MV-4-11 (cell line): ENCODE data around the gene MCUR1.
A peak's percentile ranks its signal among the peaks of the same experiment; 100 is the strongest.
"Not testable (repeated sequence)": the region's sequence is repeated elsewhere in the genome, so short reads cannot be mapped to it uniquely, and the experiment has no call there.

Experiments used
- DNase-seq: peaks from one replicate; lab custom pipeline; 2025; lab: John Stamatoyannopoulos, UW

Gene MCUR1, protein sequence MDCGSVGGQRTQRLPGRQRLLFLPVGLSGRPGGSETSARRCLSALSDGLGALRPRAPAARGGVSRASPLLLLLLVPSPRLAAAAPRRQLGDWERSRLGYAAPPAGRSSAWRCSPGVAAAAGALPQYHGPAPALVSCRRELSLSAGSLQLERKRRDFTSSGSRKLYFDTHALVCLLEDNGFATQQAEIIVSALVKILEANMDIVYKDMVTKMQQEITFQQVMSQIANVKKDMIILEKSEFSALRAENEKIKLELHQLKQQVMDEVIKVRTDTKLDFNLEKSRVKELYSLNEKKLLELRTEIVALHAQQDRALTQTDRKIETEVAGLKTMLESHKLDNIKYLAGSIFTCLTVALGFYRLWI

DNA sequence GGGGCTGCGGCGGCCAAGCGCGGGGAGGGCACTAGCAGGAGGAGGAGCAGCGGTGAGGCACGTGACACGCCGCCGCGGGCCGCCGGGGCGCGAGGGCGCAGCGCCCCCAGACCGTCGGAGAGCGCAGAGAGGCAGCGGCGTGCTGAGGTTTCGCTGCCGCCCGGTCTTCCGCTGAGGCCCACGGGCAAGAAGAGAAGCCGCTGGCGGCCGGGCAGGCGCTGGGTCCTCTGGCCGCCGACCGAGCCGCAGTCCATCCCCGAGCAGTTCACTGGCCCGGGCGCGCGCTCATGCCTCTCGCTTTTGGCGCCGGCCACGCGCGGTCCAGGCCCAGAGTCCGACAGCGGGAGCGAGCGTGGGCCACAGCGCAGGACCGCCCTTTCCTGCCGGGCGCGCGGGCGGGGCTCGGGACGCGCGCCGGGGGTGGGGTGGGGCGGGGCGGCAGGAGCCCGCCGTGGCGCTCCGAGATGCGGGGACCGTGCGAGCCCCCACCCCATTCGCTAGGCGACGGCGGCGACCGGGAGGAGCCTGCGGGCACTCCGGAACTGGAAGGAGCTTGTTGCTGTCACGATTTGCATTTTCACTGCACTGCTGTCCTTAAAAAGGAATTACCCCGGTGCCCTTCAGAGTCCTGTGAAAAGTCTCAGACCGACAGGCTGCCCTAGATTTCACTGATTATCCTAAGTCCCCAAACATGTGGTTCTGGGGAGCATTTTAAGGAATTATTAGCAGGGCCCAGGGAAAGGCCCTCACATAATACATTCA lies at the start of gene MCUR1:
MCUR1 (minus strand) TSS at position 382 of the 762 bp plus-strand sequence; CDS start at position 254, 128 bp downstream.
- DNase-seq: peak; percentile 78

DNA sequence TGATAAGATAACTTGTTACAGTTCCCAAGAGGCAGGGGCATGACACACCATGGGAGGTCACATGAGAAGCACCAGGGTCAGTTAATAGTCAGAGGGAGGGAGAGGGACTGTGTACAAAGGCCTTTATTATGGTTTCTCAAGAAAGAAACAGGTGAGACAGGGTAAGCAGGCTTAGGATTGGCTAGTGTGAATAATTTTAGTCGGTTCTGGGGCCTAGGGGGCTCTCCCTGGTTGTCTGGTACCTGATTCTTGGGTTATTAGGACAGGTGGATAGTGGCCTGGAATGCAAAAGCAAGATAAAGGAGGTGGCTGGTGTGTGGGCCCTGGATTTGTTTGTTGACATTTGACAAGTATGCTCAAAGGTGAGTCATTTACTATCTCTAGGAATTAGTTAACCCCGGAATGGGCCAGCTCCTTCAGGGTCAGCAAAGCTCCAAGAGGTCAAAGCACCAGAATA lies 49.4 kb upstream of the MCUR1 start:
- no peak for DNase-seq

DNA sequence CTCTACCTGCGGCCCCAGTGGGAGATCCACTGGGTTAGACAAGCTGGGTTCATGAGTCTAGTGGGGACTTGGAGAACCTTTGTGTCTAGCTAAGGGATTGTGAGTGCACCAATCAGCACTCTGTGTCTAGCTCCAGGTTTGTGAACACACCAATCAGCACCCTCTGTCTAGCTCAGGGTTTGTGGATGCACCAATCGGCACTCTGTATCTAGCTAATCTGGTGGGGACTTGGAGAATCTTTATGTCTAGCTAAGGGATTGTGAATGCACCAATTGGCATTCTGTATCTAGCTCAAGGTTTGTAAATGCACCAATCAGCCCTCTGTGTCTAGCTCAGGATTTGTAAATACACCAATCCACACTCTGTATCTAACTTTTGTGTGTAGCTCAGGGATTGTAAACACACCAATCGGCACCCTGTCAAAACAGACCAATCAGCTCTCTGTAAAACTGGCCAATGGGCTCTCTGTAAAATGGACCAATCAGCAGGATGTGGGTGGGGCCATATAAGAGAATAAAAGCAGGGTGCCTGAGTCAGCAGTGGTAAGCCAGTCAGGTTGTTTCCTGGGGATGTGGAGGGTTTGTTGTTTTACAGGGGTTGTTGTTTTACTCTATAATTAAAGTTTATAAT lies 46.3 kb upstream of the MCUR1 start:
- not testable (repeated sequence) for DNase-seq

DNA sequence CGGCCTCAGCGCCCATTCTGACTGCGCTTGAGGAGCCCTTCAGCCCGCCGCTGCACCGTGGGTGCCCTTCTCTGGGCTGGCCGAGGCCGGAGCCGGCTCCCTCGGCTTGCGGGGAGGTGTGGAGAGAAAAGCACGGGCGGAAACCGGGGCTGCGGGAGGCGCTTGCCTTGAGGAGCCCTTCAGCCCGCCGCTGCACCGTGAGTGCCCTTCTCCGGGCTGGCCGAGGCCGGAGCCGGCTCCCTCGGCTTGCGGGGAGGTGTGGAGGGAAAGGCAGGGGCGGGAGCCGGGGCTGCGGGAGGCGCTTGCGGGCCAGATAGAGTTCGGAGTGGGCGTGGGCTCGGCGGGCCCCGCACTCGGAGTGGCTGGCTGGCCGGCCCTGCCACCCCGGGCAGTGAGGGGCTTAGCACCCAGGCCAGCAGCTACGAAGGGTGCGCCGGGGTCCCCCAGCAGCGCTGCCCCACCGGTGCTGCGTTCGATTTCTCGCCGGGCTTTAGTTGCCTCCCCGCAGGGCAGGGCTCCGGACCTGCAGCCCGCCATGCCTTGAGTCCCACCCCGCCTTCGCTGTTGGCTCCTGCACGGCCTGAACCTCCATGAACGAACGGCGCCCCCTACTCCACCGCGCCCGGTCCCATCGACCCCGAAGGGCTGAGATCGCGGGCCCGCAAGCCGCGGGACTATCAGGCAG lies 45.7 kb upstream of the MCUR1 start:
- no peak for DNase-seq

DNA sequence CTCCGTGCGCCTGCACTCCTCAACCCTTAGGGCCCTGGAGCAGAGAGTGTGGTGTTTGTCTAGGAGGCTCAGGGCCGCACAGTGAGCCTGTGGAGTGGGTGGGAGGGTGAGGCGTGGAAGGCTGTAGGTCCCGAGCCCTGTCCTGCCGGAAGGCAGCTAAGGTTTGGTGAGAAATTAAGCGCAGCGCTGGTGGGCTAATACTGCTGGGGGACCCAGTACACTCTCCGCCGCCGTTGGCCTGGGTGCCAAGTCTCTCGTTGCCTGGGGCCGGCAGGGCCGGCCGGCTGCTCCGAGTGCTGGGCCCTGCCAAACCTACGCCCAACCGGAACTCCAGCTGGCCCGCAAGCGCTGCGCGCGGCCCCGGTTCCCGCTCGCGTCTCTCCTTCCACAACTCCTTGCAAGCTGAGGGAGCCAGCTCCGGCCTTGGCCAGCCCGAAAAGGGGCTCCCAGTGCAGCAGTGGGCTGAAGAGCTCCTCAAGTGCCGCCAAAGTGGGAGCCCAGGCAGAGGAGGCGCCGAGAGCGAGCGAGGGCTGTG lies 40.4 kb upstream of the MCUR1 start:
- no peak for DNase-seq

DNA sequence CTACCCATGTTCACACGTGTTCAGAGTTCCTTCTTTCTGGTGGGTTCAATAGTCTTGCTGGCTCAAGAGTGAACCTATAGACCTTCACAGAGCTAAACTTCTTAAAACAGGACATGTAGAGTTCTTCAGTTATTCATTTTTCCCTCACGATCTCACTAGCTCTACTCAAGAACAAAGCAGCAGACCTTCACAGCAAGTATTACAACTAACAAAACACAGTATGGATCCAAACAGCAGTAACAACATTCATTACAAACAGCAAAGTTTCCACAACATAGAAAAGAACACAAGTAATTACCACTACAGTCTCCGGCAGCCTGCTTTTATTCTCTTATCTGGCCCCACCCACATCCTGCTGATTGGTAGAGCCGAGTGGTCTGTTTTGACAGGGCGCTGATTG lies 39.5 kb upstream of the MCUR1 start:
- no peak for DNase-seq

DNA sequence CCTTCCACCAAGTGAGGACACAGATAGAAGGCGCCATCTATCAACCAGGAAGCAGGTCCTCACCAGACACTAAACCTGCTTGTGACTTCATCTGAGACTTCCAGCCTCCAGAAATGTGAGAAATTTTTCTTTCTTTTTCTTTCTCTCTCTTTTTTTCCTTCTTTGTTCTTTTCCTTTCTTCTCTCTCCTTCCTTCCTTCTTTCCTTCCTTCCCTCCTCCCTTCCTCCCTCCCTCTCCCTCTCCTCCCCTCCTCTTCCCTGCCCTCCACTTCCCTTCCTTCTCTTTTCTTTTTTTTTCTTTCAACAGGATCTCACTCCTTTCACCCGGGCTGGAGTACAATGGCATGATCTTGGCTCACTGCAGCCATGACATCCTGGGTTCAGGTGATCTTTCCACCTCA lies 37.4 kb upstream of the MCUR1 start:
- no peak for DNase-seq

DNA sequence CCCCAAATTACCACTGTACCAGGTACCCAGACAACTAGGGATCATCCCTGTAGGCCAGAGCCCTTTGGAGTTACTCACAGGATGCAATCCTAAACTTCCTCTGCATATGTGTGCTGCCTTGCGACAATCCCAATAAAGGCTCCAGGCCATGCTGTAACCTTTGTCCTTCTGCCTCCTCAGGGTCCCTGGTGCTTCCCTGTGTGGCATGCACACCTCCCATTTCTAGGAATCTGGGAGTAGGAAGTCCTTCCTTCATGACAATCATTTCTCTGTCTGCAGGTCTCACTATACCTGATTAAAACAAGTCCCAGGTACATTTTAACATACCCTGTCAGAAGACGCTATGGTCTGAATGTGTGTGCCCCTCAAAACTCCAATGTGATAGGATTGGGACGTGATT lies 37.0 kb upstream of the MCUR1 start:
- no peak for DNase-seq

DNA sequence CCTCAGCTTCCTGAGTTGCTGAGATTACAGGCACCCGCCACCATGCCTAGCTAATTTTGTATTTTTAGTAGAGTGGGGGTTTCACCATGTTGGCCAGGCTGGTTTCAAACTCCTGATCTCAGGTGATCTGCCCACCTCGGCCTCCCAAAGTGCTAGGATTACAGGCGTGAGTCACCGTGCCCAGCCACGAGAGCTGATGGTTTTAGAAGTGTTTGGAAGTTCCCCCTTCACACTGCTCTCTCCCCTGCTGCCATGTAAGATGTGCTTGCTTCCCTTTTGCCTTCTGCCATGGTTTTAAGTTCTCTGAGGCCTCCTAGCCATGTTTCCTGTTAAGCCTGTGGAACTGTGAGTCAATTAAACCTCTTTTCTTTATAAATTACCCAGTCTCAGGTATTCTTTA lies 36.3 kb upstream of the MCUR1 start:
- peak; percentile 50 for DNase-seq

DNA sequence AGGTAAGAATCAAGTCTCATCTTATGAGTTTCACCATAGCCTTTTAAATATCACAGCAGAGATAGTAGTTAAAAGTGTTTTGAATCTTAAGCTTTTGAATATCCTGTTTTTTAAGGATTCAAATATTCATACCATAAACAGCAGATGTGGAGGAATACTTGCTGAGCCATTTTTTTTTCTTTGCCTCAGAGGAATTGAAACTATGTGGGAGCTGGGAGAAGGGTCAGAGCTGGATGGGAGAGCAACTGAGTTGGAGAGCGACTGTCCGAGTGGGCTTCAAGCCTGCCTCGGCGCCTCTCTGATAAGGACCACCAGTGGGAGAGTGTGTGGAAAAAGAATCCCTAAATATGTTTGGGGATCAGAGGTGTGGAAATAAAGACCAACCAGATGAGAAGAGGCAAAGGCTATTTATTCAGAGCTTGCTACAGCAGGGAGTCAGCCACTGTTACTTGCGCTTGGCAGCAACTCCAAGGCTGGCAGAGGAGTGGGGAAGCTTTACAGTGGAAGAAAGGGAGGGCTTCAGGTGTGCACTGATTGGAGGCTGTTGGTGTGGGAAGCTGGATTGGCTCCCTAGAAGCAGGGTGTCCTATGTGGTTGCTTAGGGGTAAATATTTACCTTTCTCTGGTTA lies 34.3 kb upstream of the MCUR1 start:
- DNase-seq: peak; percentile 30

DNA sequence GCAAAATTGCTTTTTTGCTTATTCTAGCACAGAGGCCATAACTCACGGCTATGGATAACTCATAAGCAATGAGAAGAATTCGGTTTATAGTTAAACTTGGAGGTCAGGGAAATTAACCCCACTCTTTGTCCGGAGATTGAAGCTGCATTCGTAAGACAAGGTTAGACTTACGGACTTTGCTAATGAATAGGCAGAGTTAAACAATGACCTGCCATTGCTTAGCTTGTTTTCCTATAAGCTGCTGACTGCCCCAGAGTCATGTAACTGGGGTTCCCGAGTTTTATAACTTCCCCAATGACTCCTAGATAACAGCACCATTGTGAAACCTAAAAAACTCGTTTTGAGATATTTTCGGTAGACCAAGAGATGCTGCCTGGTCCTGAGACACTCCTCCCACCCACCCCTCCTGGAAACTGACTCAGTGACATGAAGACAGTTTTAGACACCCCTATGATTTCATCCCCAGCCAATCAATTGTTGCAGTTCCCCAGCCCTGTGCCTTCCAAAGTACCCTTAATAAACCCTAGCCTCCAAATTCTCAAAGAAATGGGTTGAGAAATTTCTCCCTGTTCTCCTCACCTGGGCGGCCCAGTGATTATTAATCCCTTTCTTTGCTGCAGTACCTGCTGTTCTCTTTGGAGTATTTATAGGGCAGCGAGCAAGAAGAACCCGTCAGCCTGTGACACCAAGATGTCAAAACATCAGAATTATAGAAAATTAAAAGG lies 33.1 kb upstream of the MCUR1 start:
- DNase-seq: peak; percentile 52

DNA sequence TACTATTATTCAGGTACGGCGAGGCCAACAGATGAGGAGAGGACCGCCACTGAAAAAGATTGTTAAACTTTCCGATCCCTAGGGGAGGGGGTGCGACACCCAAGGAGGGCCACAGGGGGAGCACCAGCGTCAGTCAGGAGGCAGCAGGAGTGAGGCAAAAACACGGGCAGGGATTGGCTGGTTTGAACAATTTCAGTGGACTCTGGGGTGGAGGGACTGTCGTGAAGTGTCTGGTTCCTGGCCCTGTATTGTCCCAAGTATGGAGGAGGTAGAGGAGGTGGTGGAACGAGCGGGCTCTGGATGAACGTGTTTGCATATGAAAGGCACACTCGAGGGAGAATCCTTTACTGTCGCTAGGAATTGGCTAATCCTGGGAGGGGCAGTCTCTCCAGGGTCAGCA lies 32.5 kb upstream of the MCUR1 start:
- DNase-seq: no peak

DNA sequence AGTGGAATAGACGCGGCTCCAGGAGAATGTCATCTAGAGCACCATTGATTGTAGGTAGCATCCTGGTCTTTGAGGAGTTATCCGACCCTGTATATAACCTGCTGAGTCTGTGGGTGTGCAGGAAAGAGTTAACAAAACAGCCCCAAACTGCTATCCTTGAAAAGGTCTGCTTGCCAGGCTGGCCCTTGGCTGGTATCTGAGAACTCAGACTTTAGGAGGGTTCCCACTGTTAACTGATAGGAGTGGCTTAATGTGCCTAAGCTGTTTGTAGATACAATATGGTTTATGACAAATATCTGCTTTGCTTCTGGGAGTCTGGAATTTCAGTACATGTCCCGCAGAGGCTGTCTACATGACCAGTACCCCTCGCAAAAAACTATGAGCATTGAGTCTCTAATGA lies 27.6 kb upstream of the MCUR1 start:
- DNase-seq: no peak

DNA sequence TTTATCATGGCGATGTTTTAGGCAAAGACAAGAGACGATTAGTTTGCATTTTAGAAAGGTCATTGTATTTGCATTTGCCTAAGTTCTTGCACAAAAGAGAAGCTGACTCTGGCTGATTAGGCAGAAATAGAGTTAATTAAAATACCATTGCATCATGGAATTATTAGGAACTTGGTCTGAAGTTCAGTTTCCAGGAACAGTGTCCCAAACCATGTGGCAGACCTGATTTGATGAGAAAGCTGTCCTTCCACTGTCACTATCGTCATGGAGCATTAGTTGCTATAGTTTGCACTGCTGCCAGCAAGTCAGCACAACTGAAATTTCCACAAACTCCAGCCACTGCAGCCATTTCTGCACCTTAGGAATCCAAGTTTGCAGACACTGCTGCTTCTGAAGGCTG lies 24.3 kb upstream of the MCUR1 start:
- DNase-seq: no peak

DNA sequence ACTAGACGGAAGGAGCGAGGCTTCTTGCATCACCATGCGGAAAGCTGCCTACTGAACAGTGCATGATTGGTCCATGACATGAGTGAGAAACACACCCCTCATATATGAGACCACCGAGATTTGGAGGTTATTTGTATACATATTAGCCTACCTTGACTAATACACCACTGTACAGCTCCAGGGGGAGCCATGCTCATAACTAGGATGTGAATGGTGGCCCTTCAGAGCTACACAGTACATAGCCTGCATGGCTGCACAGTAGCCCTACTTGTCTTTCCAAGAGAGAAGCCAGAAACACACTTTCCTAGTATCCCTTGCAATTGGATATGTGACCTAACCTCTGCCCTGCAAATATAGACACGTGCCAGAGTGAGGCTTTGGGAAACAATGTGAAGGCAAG lies 21.8 kb upstream of the MCUR1 start:
- no peak for DNase-seq

DNA sequence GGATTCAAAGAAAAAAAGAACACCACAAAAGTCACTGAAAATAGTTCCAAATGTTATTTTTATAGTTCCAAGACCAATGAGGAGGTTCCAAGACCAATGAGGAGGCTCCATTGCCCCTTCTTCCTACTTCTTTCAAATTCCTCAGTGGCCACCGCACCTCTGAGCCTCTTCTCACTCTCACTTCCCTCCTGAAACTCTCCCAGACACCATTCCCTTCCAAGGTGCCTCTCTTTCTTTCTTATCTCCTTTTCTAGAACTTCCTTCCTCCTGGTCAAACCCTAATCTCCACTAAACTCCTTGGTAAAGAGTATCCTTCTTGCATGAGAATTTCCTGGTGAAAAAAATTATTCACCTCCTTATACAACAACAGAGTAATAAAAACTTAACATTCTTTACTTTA lies 20.4 kb upstream of the MCUR1 start:
- peak; percentile 48 for DNase-seq

DNA sequence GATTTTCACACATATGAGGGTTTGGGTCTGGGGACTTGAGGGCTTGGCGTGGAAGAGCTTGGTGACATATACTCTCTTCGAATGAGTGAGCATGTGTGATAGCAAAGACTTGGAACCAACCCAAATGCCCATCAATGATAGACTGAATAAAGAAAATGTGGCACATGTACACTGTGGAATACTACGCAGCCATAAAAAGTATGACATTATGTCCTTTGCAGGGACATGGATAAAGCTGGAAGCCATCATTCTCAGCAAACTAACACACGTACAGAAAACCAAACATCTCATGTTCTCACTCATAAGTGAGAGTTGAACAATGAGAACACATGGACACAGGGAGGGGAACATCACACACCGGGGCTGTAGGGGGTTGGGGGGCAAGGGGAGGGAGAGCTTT lies 19.7 kb upstream of the MCUR1 start:
- DNase-seq: not testable (repeated sequence)

DNA sequence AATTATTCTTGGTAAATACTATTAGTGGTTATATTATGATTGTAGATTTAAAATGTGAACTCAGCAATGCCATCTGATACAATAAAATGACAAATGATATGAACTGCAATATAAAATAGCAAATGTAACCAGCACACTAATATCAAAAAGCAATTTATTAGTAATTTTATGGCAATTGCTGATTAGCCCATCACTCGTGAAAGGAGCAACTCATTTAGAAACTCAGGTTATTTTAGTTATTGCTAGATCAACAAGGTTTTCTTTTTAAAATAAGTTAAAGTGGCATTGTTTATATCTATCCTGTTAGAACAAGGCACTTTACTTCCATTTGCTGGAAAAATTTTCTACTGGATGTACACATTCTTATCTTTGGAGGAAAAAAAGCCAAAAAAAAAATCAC lies 18.4 kb upstream of the MCUR1 start:
- DNase-seq: no peak

DNA sequence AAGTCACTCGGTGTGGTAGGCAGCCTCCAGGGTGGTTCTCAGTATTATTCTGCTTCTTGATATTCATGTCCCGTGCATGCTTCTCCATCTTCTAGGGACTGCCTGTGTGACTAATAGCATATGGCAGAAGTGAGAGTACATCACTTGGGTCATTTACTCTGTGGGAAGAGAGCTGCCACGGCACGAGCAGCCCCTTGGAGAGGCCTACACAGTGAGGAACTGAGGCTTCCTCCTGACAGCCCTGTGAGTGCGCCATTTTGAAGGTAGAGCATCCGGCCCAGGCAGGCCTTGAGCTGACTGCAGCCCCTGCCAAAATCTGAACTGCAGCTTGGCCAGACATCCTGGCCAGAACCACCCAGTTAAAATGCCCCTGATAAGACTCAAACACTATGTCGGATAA lies 17.3 kb upstream of the MCUR1 start:
- peak; percentile 96 for DNase-seq

DNA sequence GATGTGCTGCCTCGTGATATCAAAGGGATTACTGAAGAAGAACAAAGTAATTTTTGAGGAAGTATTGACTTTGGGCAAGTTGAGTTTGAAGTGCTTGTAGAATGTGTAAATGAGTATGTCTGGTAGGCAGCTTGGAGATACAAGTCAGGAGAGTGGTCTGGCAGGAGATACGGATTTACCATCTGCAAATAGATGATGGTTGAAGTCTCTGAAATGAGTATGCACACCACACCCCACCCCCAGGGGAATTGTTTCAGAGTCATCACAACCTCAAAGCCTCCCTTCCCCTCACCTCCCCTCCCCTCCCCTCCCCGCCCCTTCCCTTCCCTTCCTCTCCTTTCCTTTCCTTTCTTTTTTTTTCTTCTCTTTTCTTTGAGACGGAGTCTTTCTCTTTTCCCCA lies 16.4 kb upstream of the MCUR1 start:
- peak; percentile 49 for DNase-seq

DNA sequence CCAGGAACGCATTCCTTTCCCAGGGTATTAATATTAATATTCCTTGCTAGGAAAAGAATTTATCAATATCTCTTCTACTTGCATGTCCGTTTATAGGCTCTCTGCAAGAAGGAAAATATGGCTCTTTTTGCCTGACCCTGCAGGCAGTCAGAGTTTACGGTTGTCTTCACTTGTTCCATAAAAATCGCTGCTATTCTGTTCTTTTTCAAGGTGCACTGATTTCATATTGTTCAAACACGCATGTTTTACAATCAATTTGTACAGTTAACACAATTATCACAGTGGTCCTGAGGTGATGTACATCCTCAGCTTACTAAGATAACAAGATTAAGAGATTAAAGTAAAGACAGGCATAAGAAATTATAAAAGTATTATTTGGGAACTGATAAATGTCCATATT lies 15.1 kb upstream of the MCUR1 start:
- not testable (repeated sequence) for DNase-seq
